SH-SY5Y (cell line): ENCODE results near the gene CRIM1.

Experiments used
- GATA2 ChIP-seq: IDR thresholded peaks from 2 replicates; pipeline ENCODE4 v1.6.1; 2011; ENCODE audit warnings: mild to moderate bottlenecking, low read depth, low read length
- GATA3 ChIP-seq: IDR thresholded peaks from 2 replicates; pipeline ENCODE4 v1.6.1; 2011; ENCODE audit warnings: low read depth, mild to moderate bottlenecking, low read length, moderate library complexity

DNA sequence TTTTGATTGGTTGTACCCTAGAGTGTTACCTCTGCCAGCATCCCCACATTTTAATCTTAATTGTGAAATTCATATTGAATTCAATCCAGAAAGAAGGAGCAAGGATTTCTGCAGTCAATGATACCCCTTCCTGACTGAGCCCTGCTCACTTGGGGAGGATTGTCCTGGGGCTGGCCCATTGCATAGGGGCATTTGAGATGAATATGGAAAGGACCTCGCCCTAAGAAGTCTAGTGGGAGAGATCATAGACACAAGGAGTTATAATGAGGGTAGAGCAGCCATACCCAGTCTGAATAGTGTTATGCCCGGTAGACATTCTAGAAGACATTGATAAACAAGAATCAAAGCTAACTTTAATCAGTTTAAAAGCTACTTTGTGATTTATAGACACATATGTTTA lies 53.8 kb downstream of the CRIM1 start:
- TF ChIP-seq GATA2 (no peak), GATA3 (no peak)
